Pulmonary artery endothelial cell (primary cell): ENCODE data around the gene CCDC196. TPM values are rescaled to one million over a fixed set of nuclear protein-coding genes. Genes with fewer than 3 reads are reported as not detected.

Experiments used
- DNase-seq: peaks from one replicate; pipeline ENCODE4 v3.0.0-alpha.2; 2011; ENCODE audit warnings: low read depth, low spot score
- total RNA-seq: library from RNA; depleted of rRNA; stranded (reverse); fragments of >200 nt; gene quantifications from 2 replicates; pipeline ENCODE4 v1.2.3, GENCODE V29; 2014

The CCDC196 gene, protein sequence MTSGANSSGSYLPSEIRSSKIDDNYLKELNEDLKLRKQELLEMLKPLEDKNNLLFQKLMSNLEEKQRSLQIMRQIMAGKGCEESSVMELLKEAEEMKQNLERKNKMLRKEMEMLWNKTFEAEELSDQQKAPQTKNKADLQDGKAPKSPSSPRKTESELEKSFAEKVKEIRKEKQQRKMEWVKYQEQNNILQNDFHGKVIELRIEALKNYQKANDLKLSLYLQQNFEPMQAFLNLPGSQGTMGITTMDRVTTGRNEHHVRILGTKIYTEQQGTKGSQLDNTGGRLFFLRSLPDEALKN
- not detected in 2 replicates for total RNA-seq

GRCh38 chr14:66485910-66486421 lies at the start of gene CCDC196:
Gene CCDC196 (plus strand): TSS chr14:66486371. CDS start chr14:66486503, 132 bp downstream.
- no peak for DNase-seq

- DNase-seq, result no peak
Measured at GRCh38 chr14:66440801-66441200, 45.4 kb upstream of the CCDC196 start.

GRCh38 chr14:66442953-66443571 lies 43.1 kb upstream of the CCDC196 start:
- DNase-seq, result no peak

GRCh38 chr14:66443785-66444184 lies 42.4 kb upstream of the CCDC196 start:
- no peak for DNase-seq

GRCh38 chr14:66444271-66444927 lies 41.8 kb upstream of the CCDC196 start:
- DNase-seq, result no peak

GRCh38 chr14:66445936-66446335 lies 40.2 kb upstream of the CCDC196 start:
- DNase-seq, result no peak

DNA sequence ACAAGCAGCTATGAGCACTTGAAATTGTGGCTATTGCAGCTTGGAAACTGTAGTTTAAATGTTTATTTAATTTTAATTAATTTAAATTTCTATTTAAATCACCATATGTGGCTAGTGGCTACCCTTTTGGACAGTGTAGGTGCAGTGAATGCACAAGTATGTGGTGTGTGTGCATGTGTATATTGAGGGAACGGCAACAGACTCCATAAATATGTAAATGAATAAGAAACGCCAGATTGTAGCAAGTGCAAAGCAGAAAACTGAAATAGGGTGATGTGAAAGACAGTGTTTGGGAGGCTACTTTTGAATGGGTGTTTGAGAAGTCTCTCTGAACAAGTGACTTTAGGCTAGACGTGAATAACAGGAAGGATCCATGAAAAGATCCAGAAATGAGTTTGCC lies 32.7 kb upstream of the CCDC196 start:
- no peak for DNase-seq

DNA sequence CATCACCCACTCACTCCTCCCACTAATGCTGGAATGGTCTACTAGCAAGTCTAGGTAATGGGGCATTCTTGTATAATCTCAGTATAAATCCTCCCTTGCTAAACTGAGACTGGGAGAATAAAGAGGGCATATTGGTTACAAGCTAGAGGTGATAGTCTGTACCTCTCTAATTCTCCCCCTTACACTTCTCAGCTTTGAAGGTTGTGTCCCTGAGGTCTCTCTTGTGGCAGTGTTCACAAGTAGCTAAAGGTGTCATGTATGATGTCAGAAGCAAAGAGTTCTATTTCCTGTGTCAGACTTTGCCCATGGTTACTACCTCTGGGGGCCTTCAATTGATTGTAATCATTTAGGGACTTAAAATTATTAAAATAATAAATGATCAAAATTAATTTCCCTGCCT lies 26.6 kb upstream of the CCDC196 start:
- DNase-seq, result no peak

DNA sequence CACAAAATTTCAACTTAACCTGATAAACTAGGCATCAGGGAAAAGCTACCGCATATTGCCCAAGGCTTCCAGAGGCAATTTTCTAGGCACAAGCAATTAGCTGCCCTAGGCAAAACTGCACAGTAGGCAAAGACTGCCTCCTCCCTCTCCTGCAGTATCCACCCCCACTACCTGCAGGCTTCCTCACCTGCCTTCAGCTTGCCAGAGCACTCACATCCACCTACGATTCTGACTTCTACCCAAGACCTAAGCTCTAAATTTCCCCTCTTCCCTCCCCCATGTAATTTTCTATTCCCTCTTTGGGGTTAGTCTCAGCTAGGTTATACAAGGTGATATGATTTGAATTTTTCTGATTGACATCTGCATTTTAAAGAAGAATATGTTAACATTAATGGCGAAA lies 21.9 kb upstream of the CCDC196 start:
- no peak for DNase-seq

DNA sequence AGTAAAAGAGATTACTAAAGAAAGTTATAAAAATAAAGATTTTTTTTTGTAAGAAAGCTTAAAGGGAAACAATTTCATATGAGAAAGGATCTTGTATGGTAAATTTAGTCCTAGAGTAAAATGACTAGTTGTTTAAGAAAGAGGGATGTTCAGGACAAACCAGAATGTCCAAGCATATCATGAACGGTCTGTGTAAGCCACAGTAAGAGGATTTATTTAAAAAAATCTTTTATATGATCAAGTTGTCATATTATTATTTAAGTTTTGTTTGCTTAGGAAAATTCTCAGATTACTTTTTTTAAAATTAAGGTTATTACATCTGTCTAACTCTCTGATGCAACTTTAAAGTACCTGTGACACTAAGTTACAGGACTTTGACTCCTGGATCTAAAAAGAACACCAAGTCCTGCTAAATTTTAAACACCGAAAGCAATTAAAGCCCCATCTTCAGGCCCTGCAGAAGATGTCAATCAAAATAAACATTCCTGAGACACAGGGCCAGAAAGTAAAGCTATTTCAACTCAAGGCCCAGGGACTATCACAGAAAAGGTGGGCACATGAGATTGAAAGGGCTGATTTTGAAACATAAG lies 17.3 kb upstream of the CCDC196 start:
- DNase-seq, result no peak

DNA sequence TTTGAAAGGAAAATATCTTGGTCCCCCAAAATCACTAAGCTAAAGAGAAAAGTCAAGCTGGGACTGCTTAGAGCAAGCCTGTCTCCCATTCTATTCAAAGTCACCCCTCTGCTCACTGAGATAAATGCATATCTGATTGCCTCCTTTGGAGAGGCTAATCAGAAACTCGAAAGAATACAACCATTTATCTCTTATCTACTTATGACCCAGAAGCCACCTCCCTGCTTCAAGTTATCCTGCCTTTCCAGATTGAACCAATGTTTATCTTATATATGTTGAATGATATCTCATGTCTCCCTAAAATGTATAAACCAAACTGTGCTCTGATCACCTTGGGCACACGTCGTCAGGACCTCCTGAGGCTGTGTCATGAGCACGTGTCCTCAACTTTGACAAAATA lies 14.6 kb upstream of the CCDC196 start:
- no peak for DNase-seq

- DNase-seq, result no peak
Measured at GRCh38 chr14:66472251-66472650, 13.9 kb upstream of the CCDC196 start.

GRCh38 chr14:66473223-66473622 lies 12.9 kb upstream of the CCDC196 start:
- DNase-seq, result no peak

GRCh38 chr14:66476964-66477363 lies 9.2 kb upstream of the CCDC196 start:
- peak; percentile 4 for DNase-seq

DNA sequence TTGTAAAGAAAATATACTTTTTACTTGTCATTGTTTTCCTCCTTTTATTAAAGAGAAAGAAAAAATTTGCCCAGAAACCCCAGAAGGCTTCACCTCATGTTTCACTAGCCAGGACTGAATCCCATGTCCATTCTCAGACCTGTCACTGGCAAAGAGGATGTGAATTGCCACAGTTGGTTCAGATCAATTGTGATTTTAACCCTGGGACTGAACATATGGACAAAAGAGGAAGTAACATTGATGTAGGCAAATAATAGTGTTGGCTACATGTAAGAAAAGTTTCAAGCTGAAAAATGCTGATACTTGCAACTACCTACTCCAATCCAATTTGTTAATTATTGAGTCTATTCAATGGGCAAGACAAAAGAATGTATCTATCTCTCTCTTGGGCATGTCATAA lies 8.6 kb upstream of the CCDC196 start:
- DNase-seq, result no peak

DNA sequence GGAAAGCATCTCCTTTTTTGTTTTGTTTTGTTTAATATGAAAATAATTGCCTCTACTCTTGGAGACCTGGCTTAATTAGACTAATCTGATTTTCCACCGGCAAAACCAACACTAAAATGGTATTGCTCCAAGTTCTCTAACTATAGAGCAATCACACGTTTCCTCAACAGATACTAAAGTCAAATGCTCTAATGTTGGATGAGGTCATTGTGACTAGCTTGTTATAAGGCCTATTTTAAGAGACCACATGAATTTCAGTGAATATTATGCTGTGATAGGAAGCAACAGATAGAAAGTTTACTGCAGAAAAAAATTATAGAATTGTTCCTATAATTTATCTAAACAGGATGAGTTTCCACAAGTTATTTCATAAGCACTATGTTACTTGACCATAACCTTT lies 3.3 kb upstream of the CCDC196 start:
- DNase-seq, result no peak

- no peak for DNase-seq
Measured at GRCh38 chr14:66483322-66483721, 2.8 kb upstream of the CCDC196 start.

GRCh38 chr14:66485029-66485428 lies 1.1 kb upstream of the CCDC196 start:
- no peak for DNase-seq

GRCh38 chr14:66487164-66487563 lies 993 bp downstream of the CCDC196 start:
- no peak for DNase-seq

GRCh38 chr14:66490143-66491111 lies 4.3 kb downstream of the CCDC196 start:
- no peak for DNase-seq

DNA sequence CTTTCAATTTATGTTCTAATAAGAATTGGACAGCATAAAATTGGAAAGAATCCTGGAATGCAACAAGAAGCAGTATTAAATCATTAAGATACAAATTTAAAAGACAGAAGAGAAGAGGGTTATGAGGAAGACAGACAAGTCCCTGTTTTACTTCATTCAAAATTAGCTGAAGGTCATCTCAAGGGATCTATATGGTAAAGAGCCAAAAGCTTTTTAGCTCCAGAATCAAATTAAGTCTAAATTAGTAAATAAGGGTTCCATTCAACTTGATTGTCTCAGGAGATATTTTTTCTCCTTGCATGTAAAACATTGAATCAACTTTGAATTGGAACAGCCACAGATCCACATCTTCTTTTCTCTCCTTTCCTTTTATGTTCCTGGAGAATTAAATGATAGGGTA lies 7.6 kb downstream of the CCDC196 start:
- no peak for DNase-seq
